ENCODE results near the gene MTCL1. TPM values are rescaled to one million over a fixed set of nuclear protein-coding genes. Genes with fewer than 3 reads are reported as not detected.

The MTCL1 gene
- total RNA-seq, 2 experiments from 2014 or later, result 1.6 to 1.7 TPM

GRCh38 chr18:8785855-8786482 lies 80.6 kb downstream of the MTCL1 start:
- H3K4me3 Mint-ChIP-seq, result no peak overlapping the region
- ChIA-PET POLR2A (no interaction called here), CTCF (no interaction called here)
- no peaks in the 10 kb centered on the region for H3K36me3 Mint-ChIP-seq (ENCODE audit: low read depth)
- peaks cover 7% of the 10 kb centered on the region for H3K4me1 Mint-ChIP-seq (ENCODE audit: low read depth)
- DNase-seq, result no peak
- no peak overlapping the region for H3K27ac Mint-ChIP-seq
- H3K9me3 Mint-ChIP-seq (ENCODE audit: insufficient read depth), result no peaks in the 10 kb centered on the region
- ATAC-seq, result no peak
- peaks cover 12% of the 10 kb centered on the region for H3K27me3 Mint-ChIP-seq (ENCODE audit: low read depth)

- H3K9me3 Mint-ChIP-seq (ENCODE audit: insufficient read depth), result no peaks in the 10 kb centered on the region
- H3K27me3 Mint-ChIP-seq (ENCODE audit: low read depth), result peaks cover 15% of the 10 kb centered on the region
- ChIA-PET POLR2A (interaction anchor here (0.5 kb wide), 1 partner anchor 10 kb away, joined by 4 read pairs; no protein-coding TSS in a partner anchor), CTCF (interaction anchor here (1.1 kb wide), 1 partner anchor 196 kb away, joined by 3 read pairs; no protein-coding TSS in a partner anchor)
- no peaks in the 10 kb centered on the region for H3K36me3 Mint-ChIP-seq (ENCODE audit: low read depth)
- no peak for DNase-seq
- H3K27ac Mint-ChIP-seq, result no peak overlapping the region
- H3K4me1 Mint-ChIP-seq (ENCODE audit: low read depth), result peaks cover 7% of the 10 kb centered on the region
- H3K4me3 Mint-ChIP-seq, result no peak overlapping the region
- ATAC-seq, result no peak
Observed at GRCh38 chr18:8786483-8787370, 81.4 kb downstream of the MTCL1 start.

GRCh38 chr18:8787371-8787670 lies 82.0 kb downstream of the MTCL1 start:
- H3K4me3 Mint-ChIP-seq, result no peak overlapping the region
- H3K9me3 Mint-ChIP-seq (ENCODE audit: insufficient read depth), result no peaks in the 10 kb centered on the region
- POLR2A ChIA-PET, result interaction anchor here (0.5 kb wide), 1 partner anchor 10 kb away, joined by 4 read pairs; no protein-coding TSS in a partner anchor
- ATAC-seq, result no peak
- H3K4me1 Mint-ChIP-seq (ENCODE audit: low read depth), result peaks cover 7% of the 10 kb centered on the region
- no peak overlapping the region for H3K27ac Mint-ChIP-seq
- CTCF ChIA-PET, result interaction anchor here (1.1 kb wide), 1 partner anchor 195 kb away, joined by 3 read pairs; no protein-coding TSS in a partner anchor
- no peaks in the 10 kb centered on the region for H3K36me3 Mint-ChIP-seq (ENCODE audit: low read depth)
- peaks cover 15% of the 10 kb centered on the region for H3K27me3 Mint-ChIP-seq (ENCODE audit: low read depth)
- no peak for DNase-seq

- ChIA-PET POLR2A (no interaction called here), CTCF (no interaction called here)
- H3K27ac Mint-ChIP-seq, result no peak overlapping the region
Observed at GRCh38 chr18:8787794-8788193, 82.4 kb downstream of the MTCL1 start.

GRCh38 chr18:8788503-8789429 lies 83.4 kb downstream of the MTCL1 start:
- ChIA-PET CTCF (no interaction called here), POLR2A (no interaction called here)

More at GRCh38 chr18:8787794-8788193, 82.4 kb downstream of the MTCL1 start:
- H3K4me3 Mint-ChIP-seq, result no peak overlapping the region
- DNase-seq (no peak), ATAC-seq (no peak)
- peaks cover 7% of the 10 kb centered on the region for H3K4me1 Mint-ChIP-seq (ENCODE audit: low read depth)
- no peaks in the 10 kb centered on the region for H3K36me3 Mint-ChIP-seq (ENCODE audit: low read depth)
- H3K9me3 Mint-ChIP-seq (ENCODE audit: insufficient read depth), result no peaks in the 10 kb centered on the region
- peaks cover 15% of the 10 kb centered on the region for H3K27me3 Mint-ChIP-seq (ENCODE audit: low read depth)

GRCh38 chr18:8791171-8791651 lies 85.9 kb downstream of the MTCL1 start:
- peaks cover 15% of the 10 kb centered on the region for H3K27me3 Mint-ChIP-seq (ENCODE audit: low read depth)
- H3K4me3 Mint-ChIP-seq, result no peak overlapping the region

More at GRCh38 chr18:8788503-8789429, 83.4 kb downstream of the MTCL1 start:
- H3K27ac Mint-ChIP-seq, result no peak overlapping the region
- peaks cover 15% of the 10 kb centered on the region for H3K27me3 Mint-ChIP-seq (ENCODE audit: low read depth)
- DNase-seq, result no peak
- no peak for ATAC-seq
- no peaks in the 10 kb centered on the region for H3K9me3 Mint-ChIP-seq (ENCODE audit: insufficient read depth)
- no peaks in the 10 kb centered on the region for H3K36me3 Mint-ChIP-seq (ENCODE audit: low read depth)
- peaks cover 7% of the 10 kb centered on the region for H3K4me1 Mint-ChIP-seq (ENCODE audit: low read depth)
- no peak overlapping the region for H3K4me3 Mint-ChIP-seq

GRCh38 chr18:8792688-8793316 lies 87.4 kb downstream of the MTCL1 start:
- ATAC-seq (no peak), DNase-seq (no peak)
- ChIA-PET CTCF (no interaction called here), POLR2A (no interaction called here)
- Mint-ChIP-seq H3K36me3 (ENCODE audit: low read depth) (no peaks in the 10 kb centered on the region), H3K4me3 (no peak overlapping the region), H3K9me3 (ENCODE audit: insufficient read depth) (no peaks in the 10 kb centered on the region), H3K4me1 (ENCODE audit: low read depth) (peaks cover 9% of the 10 kb centered on the region), H3K27ac (no peak overlapping the region), H3K27me3 (ENCODE audit: low read depth) (peaks cover 11% of the 10 kb centered on the region)

More at GRCh38 chr18:8791171-8791651, 85.9 kb downstream of the MTCL1 start:
- ChIA-PET CTCF (no interaction called here), POLR2A (no interaction called here)
- Mint-ChIP-seq H3K36me3 (ENCODE audit: low read depth) (no peaks in the 10 kb centered on the region), H3K9me3 (ENCODE audit: insufficient read depth) (no peaks in the 10 kb centered on the region), H3K4me1 (ENCODE audit: low read depth) (peaks cover 14% of the 10 kb centered on the region), H3K27ac (no peak overlapping the region)
- DNase-seq (no peak), ATAC-seq (no peak)

- H3K27ac Mint-ChIP-seq, result no peak overlapping the region
- ChIA-PET CTCF (no interaction called here), POLR2A (no interaction called here)
- DNase-seq (no peak), ATAC-seq (no peak)
- peaks cover 9% of the 10 kb centered on the region for H3K4me1 Mint-ChIP-seq (ENCODE audit: low read depth)
- peaks cover 8% of the 10 kb centered on the region for H3K27me3 Mint-ChIP-seq (ENCODE audit: low read depth)
- H3K9me3 Mint-ChIP-seq (ENCODE audit: insufficient read depth), result no peaks in the 10 kb centered on the region
- H3K36me3 Mint-ChIP-seq (ENCODE audit: low read depth), result no peaks in the 10 kb centered on the region
- no peak overlapping the region for H3K4me3 Mint-ChIP-seq
Observed at GRCh38 chr18:8793445-8794155, 88.2 kb downstream of the MTCL1 start.

- Mint-ChIP-seq H3K36me3 (ENCODE audit: low read depth) (no peaks in the 10 kb centered on the region), H3K4me3 (no peak overlapping the region), H3K27me3 (ENCODE audit: low read depth) (peaks cover 7% of the 10 kb centered on the region), H3K27ac (no peak overlapping the region), H3K9me3 (ENCODE audit: insufficient read depth) (no peaks in the 10 kb centered on the region), H3K4me1 (ENCODE audit: low read depth) (peaks cover 9% of the 10 kb centered on the region)
- no peak for ATAC-seq
- ChIA-PET CTCF (no interaction called here), POLR2A (no interaction called here)
- DNase-seq, result no peak
Observed at GRCh38 chr18:8794156-8794933, 89.0 kb downstream of the MTCL1 start.

- Mint-ChIP-seq H3K27me3 (ENCODE audit: low read depth) (peaks cover 5% of the 10 kb centered on the region), H3K9me3 (ENCODE audit: insufficient read depth) (no peaks in the 10 kb centered on the region), H3K36me3 (ENCODE audit: low read depth) (no peaks in the 10 kb centered on the region), H3K4me3 (no peak overlapping the region), H3K27ac (no peak overlapping the region), H3K4me1 (ENCODE audit: low read depth) (peaks cover 9% of the 10 kb centered on the region)
- no peak for DNase-seq
- ChIA-PET POLR2A (no interaction called here), CTCF (no interaction called here)
- no peak for ATAC-seq
Observed at GRCh38 chr18:8794934-8795280, 89.6 kb downstream of the MTCL1 start.

All from activated CD8-positive, alpha-beta T cell treated with anti-CD3 and anti-CD28 coated beads, Interleukin-2, amount 10 ng/mL, durations not matched to agents 7 days and 5 days (primary cell).